Lung (tissue), 12 donors: Measurements from ENCODE around the gene FUBP1. TPM values are rescaled to one million over a fixed set of nuclear protein-coding genes. Genes with fewer than 3 reads are reported as not detected.

Experiments
- ATAC-seq: fragments of 200-7000 bp; cut with Tn5 transposase; one replicate; pipeline ENCODE4 v1.9.1; 2020; ENCODE audit warnings: moderate number of reproducible peaks; ENCODE audit not compliant: insufficient read depth, low FRiP score
- DNase-seq, 3 donors: peaks; one replicate each; pipeline ENCODE4 v3.0.0-alpha.2; 2013 to 2017
- H3K27ac ChIP-seq, 2 donors: one replicate each; pipeline ENCODE4 v1.5.1; 2013; ENCODE audit warnings: mild to moderate bottlenecking in 2 of 2, moderate library complexity in 2 of 2, control low read depth in 1 of 2, inconsistent platforms in 1 of 2, low read depth in 1 of 2, low read length in 1 of 2
- H3K27me3 ChIP-seq, 3 donors: one replicate each; pipeline ENCODE4 v1.5.1; 2013; ENCODE audit warnings: low read length in 2 of 3; ENCODE audit not compliant: control insufficient read depth in 3 of 3, insufficient read depth in 3 of 3
- H3K36me3 ChIP-seq, 4 donors: one replicate each; pipeline ENCODE4 v1.5.1; 2013; ENCODE audit warnings: low read length in 4 of 4, mild to moderate bottlenecking in 1 of 4, moderate library complexity in 1 of 4; ENCODE audit not compliant: control insufficient read depth in 4 of 4, insufficient read depth in 4 of 4
- H3K4me1 ChIP-seq, 5 donors: one replicate each; pipeline ENCODE4 v1.5.1; 2013; ENCODE audit warnings: low read length in 5 of 5, mild to moderate bottlenecking in 2 of 5, moderate library complexity in 1 of 5; ENCODE audit not compliant: control insufficient read depth in 5 of 5, insufficient read depth in 5 of 5
- H3K4me3 ChIP-seq: one replicate; pipeline ENCODE4 v1.5.1; 2013; ENCODE audit warnings: mild to moderate bottlenecking, control low read depth, moderate library complexity
- H3K9ac ChIP-seq, 2 donors: one replicate each; pipeline ENCODE4 v1.5.1; 2013; ENCODE audit warnings: low read length in 2 of 2, control low read depth in 1 of 2; ENCODE audit not compliant: insufficient read depth in 1 of 2
- H3K9me3 ChIP-seq, 4 donors: one replicate each; pipeline ENCODE4 v1.5.1; 2013; ENCODE audit warnings: low read length in 3 of 4, mild to moderate bottlenecking in 1 of 4, moderate library complexity in 1 of 4; ENCODE audit not compliant: control insufficient read depth in 4 of 4, insufficient read depth in 3 of 4
- CTCF ChIP-seq: IDR thresholded peaks from 2 replicates; pipeline ENCODE4 v1.5.1; 2012; ENCODE audit warnings: mild to moderate bottlenecking; ENCODE audit errors: control extremely low read depth, extremely low read depth
- WGBS, 2 donors: extraction: QIAGEN DNeasy Blood & Tissue Kit; methylation state at CpG; one replicate each; pipeline ENCODE4 v1.1.7; 2013; 5-methylcytosine and 5-hydroxymethylcytosine counted together
- polyA plus RNA-seq, 2 donors: library from polyadenylated mRNA; stranded (reverse); fragments of 200-250 nt; gene quantifications; one replicate each; pipeline ENCODE4 v1.2.1, GENCODE V29; 2013
- total RNA-seq, 2 donors: library from RNA; depleted of rRNA in 1 of 2; stranded (reverse); fragments of >200 nt in 1 of 2; gene quantifications; one replicate each; pipeline ENCODE4 v1.2.1, GENCODE V29; 2014 to 2021
- donor health status: control.
- donor health status: control.
- donor health status: Bipolar disorder and iron deficiency.
- donor health status: healthy.
- donor health status: DM: yes; HTN: yes; CAD: no.

The FUBP1 gene
- total and polyA plus RNA-seq, 4 donors, result 39.1 to 324 (median 70.5) TPM

- peaks cover 31 to 68% (median 60%) of the 10 kb centered on the region in 4 donors for H3K36me3 ChIP-seq
Observed at GRCh38 chr1:77955709-77956108, 23.2 kb downstream of the FUBP1 start.

GRCh38 chr1:77954521-77954920 lies 24.4 kb downstream of the FUBP1 start:
- no peaks in the 10 kb centered on the region for H3K9me3 ChIP-seq
- no peaks in the 10 kb centered on the region for H3K4me1 ChIP-seq
- no peak overlapping the region for H3K9ac ChIP-seq
- no peak overlapping the region for H3K4me3 ChIP-seq
- TF ChIP-seq CTCF, result no peak
- no peak overlapping the region for H3K27ac ChIP-seq
- ATAC-seq (no peak), DNase-seq (no peak)
- no peaks in the 10 kb centered on the region for H3K27me3 ChIP-seq
- peaks cover 26 to 67% (median 51%) of the 10 kb centered on the region in 4 donors for H3K36me3 ChIP-seq
- WGBS, 2 donors, result 94 to 97% methylated on average over 2 of the region's 2 CpGs

More at GRCh38 chr1:77955709-77956108, 23.2 kb downstream of the FUBP1 start:
- Histone ChIP-seq H3K4me1 (no peaks in the 10 kb centered on the region), H3K9ac (no peak overlapping the region), H3K27ac (no peak overlapping the region), H3K27me3 (no peaks in the 10 kb centered on the region), H3K9me3 (no peaks in the 10 kb centered on the region), H3K4me3 (no peak overlapping the region)
- WGBS, 2 donors, result 73 to 89% methylated on average over 3 of the region's 3 CpGs
- no peak for TF ChIP-seq CTCF
- no peak for DNase-seq
- no peak for ATAC-seq

- DNase-seq, result no peak
- WGBS, 2 donors, result 97 to 99% methylated on average over 3 of the region's 3 CpGs
- no peaks in the 10 kb centered on the region for H3K9me3 ChIP-seq
- H3K27ac ChIP-seq, result no peak overlapping the region
- H3K9ac ChIP-seq, result no peak overlapping the region
- H3K4me1 ChIP-seq, result no peaks in the 10 kb centered on the region
- no peak overlapping the region for H3K4me3 ChIP-seq
- no peaks in the 10 kb centered on the region for H3K27me3 ChIP-seq
- ATAC-seq, result no peak
- H3K36me3 ChIP-seq, result peaks cover 25 to 65% (median 50%) of the 10 kb centered on the region in 4 donors
- TF ChIP-seq CTCF, result no peak
Observed at GRCh38 chr1:77953907-77954306, 25.0 kb downstream of the FUBP1 start.

- DNase-seq (no peak), ATAC-seq (no peak)
- no peak for TF ChIP-seq CTCF
- Histone ChIP-seq H3K27me3 (no peaks in the 10 kb centered on the region), H3K36me3 (peaks cover 15 to 70% (median 45%) of the 10 kb centered on the region in 4 donors), H3K4me3 (no peak overlapping the region), H3K9ac (no peak overlapping the region), H3K9me3 (no peaks in the 10 kb centered on the region), H3K27ac (no peak overlapping the region), H3K4me1 (peaks cover 0 to 5% (median 0%) of the 10 kb centered on the region in 5 donors)
- 96 to 100% methylated on average over 1 of the region's 1 CpG for WGBS, 2 donors
Observed at GRCh38 chr1:77951328-77951727, 27.5 kb downstream of the FUBP1 start.
